ENCODE measurements around the gene GABRG3. TPM values are rescaled to one million over a fixed set of nuclear protein-coding genes. Genes with fewer than 3 reads are reported as not detected.

The GABRG3 gene
- total and polyA plus RNA-seq, 10 of the 15 experiments (the other 5 are each of a cell fraction or from before 2014, with no cell fraction given) = 0.15 TPM; not detected in 9

DNA sequence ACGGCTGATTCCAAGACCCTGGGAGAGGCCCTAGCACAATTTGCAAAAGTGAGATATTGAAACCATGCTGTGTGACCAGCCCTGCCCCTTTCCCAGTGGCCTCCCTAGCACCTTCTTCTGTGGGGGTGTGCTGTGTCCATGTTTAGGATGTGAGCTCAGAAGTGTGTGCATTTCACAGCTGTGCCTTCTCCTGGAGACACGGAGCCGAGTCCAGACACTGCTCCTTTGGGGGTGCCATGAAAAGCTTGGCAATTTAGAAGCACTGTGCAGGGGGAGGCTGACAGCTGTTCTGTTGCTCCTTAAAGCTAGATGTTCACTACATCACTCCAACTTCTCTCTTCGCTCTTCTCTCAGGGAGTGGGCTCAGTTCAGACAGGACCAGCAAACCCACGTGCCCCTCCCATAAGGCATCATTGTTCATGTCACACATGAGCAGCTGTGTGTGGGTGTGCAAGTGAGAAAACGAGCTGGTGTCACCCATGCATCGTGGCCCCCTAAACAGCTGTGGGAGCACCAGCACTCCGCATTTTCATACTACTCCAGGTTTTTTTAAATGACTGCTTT, 492.6 kb downstream of the GABRG3 start:
- intact Hi-C loops (cut with micrococcal nuclease; ENCODE audit: unreplicated experiment) = no loop called here
- Histone ChIP-seq H3K79me2 (ENCODE audit: control insufficient read depth, insufficient read depth, low read length) (no peaks in the 10 kb centered on the region), H3K4me2 (ENCODE audit: control insufficient read depth, insufficient read depth) (no peak overlapping the region), H3K4me1 (ENCODE audit: control insufficient read depth, insufficient read depth, low read length) (no peaks in the 10 kb centered on the region), H3K27ac (ENCODE audit: control insufficient read depth, insufficient read depth) (no peak overlapping the region), H2AFZ (ENCODE audit: control insufficient read depth, low read depth, low read length) (no peak overlapping the region), H4K20me1 (ENCODE audit: control insufficient read depth, insufficient read depth) (no peaks in the 10 kb centered on the region), H3K4me3 (no peak overlapping the region), H3K9me3 (replicated peaks; ENCODE audit: control insufficient read depth, insufficient read depth, low read length) (no peaks in the 10 kb centered on the region; the same call in 2 of the 3 replicates), H3K36me3 (ENCODE audit: control insufficient read depth in 2 of 2, insufficient read depth in 2 of 2, low read length in 1 of 2) (no peaks in the 10 kb centered on the region), H3K9ac (ENCODE audit: control insufficient read depth, insufficient read depth, low read length) (no peak overlapping the region), H3K27me3 (replicated peaks in 1 of 2; ENCODE audit: control insufficient read depth in 2 of 2, insufficient read depth in 2 of 2, low read length in 1 of 2) (no peaks in the 10 kb centered on the region)
- FAIRE-seq (no peak), ATAC-seq (no peak), DNase-seq (ENCODE audit: low read depth, low spot score) (no peak)
- 3% methylated on average over 8 of the region's 8 CpGs for WGBS (ENCODE audit: insufficient coverage, insufficient replicate concordance, low lambda C conversion rate, missing lambda C conversion rate)
- in situ Hi-C loops (cut with MboI) = no loop called here
- CTCF ChIA-PET = no interaction called here
- SMC1A ChIA-PET (ENCODE audit: uncharacterized antibody, unreplicated experiment) = no interaction called here
- POLR2A ChIA-PET = no interaction called here
- TF ChIP-seq, protein P1, sequence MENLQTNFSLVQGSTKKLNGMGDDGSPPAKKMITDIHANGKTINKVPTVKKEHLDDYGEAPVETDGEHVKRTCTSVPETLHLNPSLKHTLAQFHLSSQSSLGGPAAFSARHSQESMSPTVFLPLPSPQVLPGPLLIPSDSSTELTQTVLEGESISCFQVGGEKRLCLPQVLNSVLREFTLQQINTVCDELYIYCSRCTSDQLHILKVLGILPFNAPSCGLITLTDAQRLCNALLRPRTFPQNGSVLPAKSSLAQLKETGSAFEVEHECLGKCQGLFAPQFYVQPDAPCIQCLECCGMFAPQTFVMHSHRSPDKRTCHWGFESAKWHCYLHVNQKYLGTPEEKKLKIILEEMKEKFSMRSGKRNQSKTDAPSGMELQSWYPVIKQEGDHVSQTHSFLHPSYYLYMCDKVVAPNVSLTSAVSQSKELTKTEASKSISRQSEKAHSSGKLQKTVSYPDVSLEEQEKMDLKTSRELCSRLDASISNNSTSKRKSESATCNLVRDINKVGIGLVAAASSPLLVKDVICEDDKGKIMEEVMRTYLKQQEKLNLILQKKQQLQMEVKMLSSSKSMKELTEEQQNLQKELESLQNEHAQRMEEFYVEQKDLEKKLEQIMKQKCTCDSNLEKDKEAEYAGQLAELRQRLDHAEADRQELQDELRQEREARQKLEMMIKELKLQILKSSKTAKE (IDR thresholded peaks at IDR 0.05; ENCODE audit: low read depth, poor library complexity, severe bottlenecking) = no peak
- TF ChIP-seq ZNF207 (IDR thresholded peaks at IDR 0.05; ENCODE audit: borderline replicate concordance) (no peak), NFYB (IDR thresholded peaks at IDR 0.05; ENCODE audit: insufficient read depth, low read depth, low read length) (no peak), SUZ12 (IDR thresholded peaks at IDR 0.05; ENCODE audit: unreplicated experiment) (no peak), GABPA (IDR thresholded peaks at IDR 0.05; ENCODE audit: low read depth) (no peak), SMARCA5 (IDR thresholded peaks at IDR 0.05) (no peak), NKRF (conservative IDR thresholded peaks at IDR 0.05) (no peak), ATF7 (IDR thresholded peaks at IDR 0.05; ENCODE audit: low read depth) (no peak), ESRRA (IDR thresholded peaks at IDR 0.05; ENCODE audit: low read length) (no peak), GATAD2B (conservative IDR thresholded peaks at IDR 0.05; ENCODE audit: low read depth) (no peak), ELK1 (IDR thresholded peaks at IDR 0.05; ENCODE audit: low read depth, low read length) (no peak), MTA2 (IDR thresholded peaks at IDR 0.05; ENCODE audit: low read depth) (no peak), ZNF217 (IDR thresholded peaks at IDR 0.05) (no peak), MAX (IDR thresholded peaks at IDR 0.05; ENCODE audit: low read depth, low read length) (no peak)
- TF ChIP-seq, protein P2, sequence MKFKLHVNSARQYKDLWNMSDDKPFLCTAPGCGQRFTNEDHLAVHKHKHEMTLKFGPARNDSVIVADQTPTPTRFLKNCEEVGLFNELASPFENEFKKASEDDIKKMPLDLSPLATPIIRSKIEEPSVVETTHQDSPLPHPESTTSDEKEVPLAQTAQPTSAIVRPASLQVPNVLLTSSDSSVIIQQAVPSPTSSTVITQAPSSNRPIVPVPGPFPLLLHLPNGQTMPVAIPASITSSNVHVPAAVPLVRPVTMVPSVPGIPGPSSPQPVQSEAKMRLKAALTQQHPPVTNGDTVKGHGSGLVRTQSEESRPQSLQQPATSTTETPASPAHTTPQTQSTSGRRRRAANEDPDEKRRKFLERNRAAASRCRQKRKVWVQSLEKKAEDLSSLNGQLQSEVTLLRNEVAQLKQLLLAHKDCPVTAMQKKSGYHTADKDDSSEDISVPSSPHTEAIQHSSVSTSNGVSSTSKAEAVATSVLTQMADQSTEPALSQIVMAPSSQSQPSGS (IDR thresholded peaks at IDR 0.05; ENCODE audit: low read length) = no peak
- BruUV-seq (replicated peaks) = no TSS peak
- RAD21 ChIA-PET (ENCODE audit: unreplicated experiment) = no interaction called here
